Astrocyte of the spinal cord (primary cell): ENCODE results near the gene IL7R.

ENCODE experiments used
- DNase-seq: peaks from one replicate; pipeline ENCODE4 v3.0.0; 2011; ENCODE audit warnings: low read depth, low spot score
- H3K4me3 ChIP-seq: 2 replicates; pipeline ENCODE4 v1.5.1; 2011; ENCODE audit warnings: low read depth, mild to moderate bottlenecking, low read length, moderate library complexity
- in situ Hi-C: cut with HindIII; loops from 2 replicates; pipeline ENCODE4 v1.10.0; 2017; ENCODE audit warnings: low sequenced_read_pairs
- TF ChIP-seq, protein P1 (sequence below): IDR thresholded peaks from 2 replicates; pipeline ENCODE4 v1.5.1; 2012; ENCODE audit warnings: low read depth, mild to moderate bottlenecking, low read length, inconsistent platforms

The IL7R gene, protein sequence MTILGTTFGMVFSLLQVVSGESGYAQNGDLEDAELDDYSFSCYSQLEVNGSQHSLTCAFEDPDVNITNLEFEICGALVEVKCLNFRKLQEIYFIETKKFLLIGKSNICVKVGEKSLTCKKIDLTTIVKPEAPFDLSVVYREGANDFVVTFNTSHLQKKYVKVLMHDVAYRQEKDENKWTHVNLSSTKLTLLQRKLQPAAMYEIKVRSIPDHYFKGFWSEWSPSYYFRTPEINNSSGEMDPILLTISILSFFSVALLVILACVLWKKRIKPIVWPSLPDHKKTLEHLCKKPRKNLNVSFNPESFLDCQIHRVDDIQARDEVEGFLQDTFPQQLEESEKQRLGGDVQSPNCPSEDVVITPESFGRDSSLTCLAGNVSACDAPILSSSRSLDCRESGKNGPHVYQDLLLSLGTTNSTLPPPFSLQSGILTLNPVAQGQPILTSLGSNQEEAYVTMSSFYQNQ

DNA sequence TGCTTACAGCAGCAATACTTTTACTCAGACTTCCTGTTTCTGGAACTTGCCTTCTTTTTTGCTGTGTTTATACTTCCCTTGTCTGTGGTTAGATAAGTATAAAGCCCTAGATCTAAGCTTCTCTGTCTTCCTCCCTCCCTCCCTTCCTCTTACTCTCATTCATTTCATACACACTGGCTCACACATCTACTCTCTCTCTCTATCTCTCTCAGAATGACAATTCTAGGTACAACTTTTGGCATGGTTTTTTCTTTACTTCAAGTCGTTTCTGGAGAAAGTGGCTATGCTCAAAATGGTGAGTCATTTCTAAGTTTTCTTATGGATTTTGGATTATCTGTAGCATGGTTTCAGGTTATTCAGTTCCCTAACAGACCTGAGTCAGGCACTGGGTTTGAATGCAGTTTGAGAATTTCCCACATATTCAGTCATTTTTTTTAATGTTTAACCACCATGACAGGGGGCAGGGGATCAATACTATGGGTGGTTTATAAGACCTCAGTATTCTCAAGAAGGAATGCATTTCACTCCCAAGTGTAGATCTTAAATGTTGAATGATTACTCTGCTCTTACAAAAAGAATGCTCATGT lies at the start of gene IL7R:
Gene IL7R, plus strand, starts transcription at position 127 of the 587 bp plus-strand sequence. Its CDS starts 87 bp downstream, at position 214.
- H3K4me3 ChIP-seq: no peak within 1 kb of the TSS
- in situ Hi-C loops: no loop called here
- TF ChIP-seq, protein P1, sequence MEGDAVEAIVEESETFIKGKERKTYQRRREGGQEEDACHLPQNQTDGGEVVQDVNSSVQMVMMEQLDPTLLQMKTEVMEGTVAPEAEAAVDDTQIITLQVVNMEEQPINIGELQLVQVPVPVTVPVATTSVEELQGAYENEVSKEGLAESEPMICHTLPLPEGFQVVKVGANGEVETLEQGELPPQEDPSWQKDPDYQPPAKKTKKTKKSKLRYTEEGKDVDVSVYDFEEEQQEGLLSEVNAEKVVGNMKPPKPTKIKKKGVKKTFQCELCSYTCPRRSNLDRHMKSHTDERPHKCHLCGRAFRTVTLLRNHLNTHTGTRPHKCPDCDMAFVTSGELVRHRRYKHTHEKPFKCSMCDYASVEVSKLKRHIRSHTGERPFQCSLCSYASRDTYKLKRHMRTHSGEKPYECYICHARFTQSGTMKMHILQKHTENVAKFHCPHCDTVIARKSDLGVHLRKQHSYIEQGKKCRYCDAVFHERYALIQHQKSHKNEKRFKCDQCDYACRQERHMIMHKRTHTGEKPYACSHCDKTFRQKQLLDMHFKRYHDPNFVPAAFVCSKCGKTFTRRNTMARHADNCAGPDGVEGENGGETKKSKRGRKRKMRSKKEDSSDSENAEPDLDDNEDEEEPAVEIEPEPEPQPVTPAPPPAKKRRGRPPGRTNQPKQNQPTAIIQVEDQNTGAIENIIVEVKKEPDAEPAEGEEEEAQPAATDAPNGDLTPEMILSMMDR: no peak
- DNase-seq: peak; percentile 66

DNA sequence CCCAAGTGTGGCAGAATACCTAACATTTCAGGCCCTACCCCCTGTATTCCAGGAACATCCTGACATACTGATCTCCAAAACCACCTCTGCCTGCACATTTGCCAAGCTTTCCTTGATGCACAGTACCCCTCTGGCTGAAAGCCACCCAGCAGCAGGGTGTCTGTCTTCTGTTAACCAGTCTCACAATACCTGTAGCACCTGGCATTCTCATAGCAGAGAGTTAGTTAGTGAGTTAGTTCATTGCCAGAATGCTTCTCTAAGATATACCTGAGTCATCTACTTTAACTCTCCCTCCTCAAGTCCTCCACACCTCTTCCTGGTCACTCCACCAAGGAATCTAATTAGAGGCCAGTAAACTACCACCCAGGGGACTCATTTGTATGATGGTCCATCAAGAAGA lies 46.1 kb upstream of the IL7R start:
- in situ Hi-C loops: no loop called here
- no peak for DNase-seq
- TF ChIP-seq, protein P1: no peak
- no peak overlapping the region for H3K4me3 ChIP-seq

DNA sequence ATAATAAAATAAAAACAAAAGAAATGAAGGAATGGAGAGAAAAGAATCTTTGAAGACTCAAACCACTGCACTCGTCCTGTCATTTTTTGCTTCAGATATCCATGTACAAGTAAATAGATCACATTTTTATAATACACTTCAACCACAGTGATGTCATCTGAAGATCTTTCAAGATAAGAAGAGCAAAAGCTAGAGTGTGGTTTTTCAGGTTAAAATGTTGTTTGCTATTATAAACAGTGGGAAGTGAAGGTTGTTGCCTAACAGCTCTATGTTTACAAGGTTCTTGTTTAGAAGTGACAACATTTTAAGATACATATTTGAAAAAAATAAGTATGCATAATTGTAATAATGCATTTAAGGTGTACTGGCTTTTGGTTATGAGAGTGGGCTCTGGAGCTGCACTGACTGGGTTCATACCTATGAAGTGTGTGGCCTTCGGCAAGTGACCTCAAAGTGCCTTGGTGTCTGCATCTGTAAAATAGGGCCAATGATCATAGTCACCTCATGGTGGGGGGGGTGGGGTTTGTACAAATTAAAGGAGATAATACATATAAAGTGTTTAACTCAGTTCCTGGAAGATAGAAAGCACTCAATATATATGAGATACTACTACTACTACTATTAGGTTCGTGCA lies 45.5 kb upstream of the IL7R start:
- in situ Hi-C loops: no loop called here
- H3K4me3 ChIP-seq: no peak overlapping the region
- no peak for DNase-seq
- TF ChIP-seq, protein P1: no peak

DNA sequence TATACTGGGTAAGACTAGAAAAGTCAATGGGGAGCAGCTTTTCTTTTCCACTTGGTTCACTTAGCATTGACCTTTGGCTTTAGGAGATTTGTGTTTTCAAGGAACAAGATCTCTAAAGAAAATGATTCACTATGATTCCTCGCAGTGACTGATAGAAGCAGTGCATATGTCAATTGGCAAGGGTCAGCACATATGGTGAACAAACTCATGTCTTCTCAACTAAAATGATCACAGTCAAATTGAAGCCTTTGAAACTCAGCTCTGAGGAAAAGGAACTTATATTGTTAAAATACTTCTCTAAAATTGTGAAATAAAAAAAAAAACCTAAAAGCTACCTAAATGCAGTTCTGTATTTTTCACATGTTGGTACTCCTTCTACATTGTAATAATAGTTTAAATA lies 43.2 kb upstream of the IL7R start:
- in situ Hi-C loops: no loop called here
- DNase-seq: no peak
- no peak overlapping the region for H3K4me3 ChIP-seq
- TF ChIP-seq, protein P1: no peak

DNA sequence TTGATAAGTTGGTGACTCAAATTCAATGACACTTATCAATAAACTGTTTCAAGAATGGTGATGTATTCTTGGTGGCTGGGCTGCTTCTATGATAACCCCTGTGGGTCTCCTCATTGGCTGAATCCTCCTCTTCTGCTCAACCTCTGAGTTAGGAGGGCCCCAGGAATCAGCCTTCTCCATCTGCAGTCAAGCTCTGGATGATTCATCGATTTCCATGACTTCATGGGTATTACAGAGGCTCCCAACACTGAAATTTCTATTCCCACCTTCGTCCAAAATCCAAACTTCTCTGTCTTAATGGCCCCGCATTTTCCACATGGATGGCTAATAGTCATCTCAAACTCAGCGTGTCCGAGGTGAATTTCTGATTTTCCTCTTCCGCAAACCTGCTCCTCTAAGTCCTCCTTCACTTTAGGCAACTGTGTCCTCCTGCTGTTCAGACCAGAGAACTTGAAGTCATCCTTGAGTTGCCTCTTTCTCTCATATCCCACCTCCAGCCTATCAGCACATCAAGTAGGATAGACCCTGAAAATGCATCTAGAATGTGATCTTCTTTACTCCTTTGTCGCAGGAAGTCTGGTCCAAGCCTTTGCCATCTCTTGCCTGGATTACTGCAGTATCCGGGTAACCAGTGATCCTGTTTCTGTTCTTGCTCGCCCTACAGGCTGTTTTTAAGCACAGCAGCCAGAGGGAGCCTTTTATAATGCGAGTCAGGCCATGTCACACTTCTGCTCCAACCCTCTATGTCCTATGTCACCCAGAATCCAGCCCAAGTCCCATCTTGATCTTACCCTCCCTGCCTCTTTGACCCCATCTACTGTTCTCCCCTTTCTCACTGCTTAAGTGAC lies 41.4 kb upstream of the IL7R start:
- in situ Hi-C loops: no loop called here
- peak; percentile 5 for DNase-seq
- H3K4me3 ChIP-seq: no peak overlapping the region

More for the DNA sequence above, 41.4 kb upstream of the IL7R start:
- TF ChIP-seq, protein P1: peak; percentile 60
